HG03520 (cell line): Measurements from ENCODE around the gene BTG4.

Experiments
- ATAC-seq: cut with Tn5 transposase; IDR thresholded peaks from one replicate; pipeline ENCODE4 v1.9.1; 2021; ENCODE audit warnings: mild to moderate bottlenecking, moderate library complexity; ENCODE audit not compliant: unreplicated experiment

Gene BTG4

DNA sequence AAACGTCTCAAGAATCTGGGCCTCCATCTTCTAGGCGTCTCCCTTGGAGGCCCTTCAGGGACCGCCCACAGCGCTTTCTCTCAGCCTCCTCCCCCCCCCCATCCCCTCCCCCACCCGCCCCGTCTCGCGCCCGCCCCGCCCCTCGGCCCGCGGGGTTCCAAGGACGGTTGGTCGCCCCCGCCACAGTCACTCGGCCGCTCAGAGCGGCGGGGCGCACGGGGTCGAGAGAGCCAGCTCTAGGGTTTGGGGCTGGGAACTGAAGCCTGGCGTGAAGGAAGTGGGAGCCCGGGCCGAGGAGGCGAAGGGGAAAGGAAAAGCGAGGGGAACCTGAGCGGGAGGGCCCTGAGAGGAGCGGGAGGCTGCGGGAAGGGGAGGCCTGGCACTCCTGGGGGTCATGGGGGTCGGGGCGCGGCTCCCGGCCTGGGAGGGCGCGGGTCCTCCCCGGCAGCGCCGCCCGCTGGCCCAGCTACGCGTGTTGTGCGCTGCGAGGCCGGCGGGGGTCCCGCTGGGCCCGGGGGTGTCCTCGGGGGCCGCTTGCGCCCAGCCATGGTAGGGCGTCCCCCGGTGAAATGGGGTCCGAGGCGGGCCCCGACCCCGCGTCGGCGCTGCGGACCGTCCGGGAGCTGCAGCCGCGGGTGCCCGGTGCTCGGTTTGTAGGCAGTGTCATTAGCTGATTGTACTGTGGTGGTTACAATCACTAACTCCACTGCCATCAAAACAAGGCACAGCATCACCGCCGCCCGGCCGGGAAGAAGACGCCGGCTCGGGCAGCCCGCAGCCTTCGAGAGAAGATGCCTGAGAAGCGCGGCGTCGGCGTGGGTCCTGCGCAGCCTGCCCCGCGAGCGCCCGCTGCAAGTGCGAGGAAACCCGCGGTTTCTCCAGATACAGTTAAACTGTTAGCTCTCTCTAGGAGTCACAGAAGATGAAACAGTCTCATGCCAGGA, at the start of gene BTG4:
Gene BTG4, minus strand, starts transcription at position 91 of the 944 bp plus-strand sequence. CDS start 13,610 bp downstream, outside the sequence.
- no peak for ATAC-seq

DNA sequence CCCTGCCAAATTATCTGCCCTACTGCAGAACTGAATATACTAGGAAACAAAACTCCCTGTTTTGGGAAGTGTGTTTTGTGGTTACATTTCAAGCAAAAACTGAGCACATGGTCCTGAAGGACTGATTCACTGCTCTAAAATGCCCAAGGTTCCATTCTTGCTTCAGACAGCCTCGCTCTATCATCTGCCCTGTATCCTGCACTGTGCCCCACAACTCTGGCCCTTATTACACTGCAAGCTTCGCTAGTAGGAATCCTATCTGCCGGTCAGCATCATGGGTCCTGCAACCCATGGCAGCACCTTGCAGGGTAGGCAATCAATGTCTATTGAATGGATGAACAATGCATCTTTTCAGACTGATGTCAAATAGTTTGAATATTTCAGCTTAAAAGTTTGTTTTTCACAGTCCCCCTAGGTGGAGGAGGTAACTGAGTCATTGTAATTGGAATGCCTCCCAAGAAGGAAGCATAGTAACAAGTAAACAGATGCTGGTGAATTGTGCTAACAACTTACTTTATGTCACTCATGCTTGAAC, 49.7 kb upstream of the BTG4 start:
- no peak for ATAC-seq

DNA sequence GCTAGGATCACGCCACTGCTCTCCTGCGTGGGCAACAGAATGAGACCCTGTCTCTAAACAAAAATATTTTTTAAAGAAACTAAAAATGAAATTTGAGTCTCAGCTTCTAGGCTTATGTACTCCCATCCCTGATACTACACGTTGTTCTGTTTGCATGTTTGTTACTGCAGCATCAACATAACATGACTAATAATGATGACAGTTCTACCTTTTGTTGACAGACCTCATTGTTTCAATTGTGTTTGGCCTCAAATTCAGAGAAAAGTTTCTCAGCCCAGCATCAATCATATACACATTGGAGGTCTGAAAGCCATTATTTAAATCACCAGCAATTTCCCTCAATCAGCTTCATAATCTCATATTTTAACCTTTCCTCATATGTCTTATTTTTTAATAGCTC, 49.1 kb upstream of the BTG4 start:
- ATAC-seq = no peak

DNA sequence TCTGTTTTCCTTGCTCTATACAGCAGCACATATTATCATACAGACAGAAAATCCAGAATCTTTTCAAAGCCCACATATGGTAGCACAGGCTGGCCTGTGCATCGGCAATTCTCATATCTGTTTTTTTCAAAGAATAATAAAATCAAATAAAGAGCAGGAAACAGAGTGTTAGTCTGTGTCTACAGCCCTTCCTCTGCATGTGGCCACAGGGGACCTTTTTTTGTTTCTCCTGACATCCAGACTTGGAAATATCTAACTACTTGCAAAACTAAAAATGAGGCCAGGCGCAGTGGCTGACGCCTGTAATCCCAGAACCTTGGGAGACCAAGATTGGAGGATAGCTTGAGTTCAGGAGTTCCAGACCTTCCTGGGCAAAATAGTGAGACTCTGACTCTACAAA, 48.6 kb upstream of the BTG4 start:
- ATAC-seq = no peak

DNA sequence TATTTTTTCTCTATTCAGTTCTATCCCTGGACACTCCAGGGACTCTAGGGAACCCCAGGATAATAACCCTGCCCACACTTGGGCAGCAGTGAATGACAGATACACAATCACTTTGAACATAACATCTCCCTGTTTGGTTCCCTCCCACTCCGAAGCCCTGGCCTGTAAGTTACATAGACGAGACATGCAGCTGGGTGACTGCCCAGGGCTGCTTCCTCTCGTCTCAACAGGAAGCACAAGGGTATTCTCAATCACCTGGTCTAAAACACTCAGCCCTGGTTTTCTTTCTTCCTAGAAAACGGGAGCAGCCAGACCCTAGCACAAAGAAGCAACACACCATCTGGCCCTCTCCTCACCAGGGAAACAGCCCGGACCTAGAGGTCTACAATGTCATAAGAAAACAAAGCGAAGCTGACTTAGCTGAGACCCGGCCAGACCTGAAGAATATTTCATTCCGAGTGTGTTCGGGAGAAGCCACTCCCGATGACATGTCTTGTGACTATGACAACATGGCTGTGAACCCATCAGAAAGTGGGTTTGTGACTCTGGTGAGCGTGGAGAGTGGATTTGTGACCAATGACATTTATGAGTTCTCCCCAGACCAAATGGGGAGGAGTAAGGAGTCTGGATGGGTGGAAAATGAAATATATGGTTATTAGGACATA, 47.7 kb upstream of the BTG4 start:
- no peak for ATAC-seq

DNA sequence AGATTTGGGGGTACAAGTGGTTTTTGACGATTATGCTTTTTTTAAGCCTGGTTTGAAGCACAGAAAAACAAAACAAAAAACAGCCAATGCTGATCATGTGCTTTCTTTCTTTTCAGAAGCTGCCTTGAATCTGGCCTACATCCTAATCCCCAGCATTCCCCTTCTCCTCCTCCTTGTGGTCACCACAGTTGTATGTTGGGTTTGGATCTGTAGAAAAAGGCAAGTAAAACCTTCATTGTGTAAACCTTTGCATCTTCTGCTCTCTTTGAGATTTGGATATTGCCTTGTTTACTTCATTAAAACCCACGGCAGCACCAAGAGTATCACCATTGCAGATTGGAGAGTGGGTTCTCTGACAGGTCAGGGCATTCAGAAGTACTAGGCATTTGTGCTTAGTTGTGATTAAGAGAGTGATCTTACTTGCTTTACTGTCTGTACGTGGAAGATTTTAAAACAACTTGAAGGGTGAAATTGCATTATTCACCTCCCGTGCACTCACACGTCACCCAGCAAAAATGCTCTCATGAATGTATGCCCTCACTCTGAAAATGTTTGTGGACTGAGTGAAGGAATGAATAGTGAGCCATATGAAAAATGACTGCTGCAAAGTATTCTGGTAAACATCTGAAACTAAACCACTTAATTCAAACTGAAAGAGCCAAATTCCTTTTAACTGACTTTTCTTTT, 45.4 kb upstream of the BTG4 start:
- ATAC-seq = no peak

DNA sequence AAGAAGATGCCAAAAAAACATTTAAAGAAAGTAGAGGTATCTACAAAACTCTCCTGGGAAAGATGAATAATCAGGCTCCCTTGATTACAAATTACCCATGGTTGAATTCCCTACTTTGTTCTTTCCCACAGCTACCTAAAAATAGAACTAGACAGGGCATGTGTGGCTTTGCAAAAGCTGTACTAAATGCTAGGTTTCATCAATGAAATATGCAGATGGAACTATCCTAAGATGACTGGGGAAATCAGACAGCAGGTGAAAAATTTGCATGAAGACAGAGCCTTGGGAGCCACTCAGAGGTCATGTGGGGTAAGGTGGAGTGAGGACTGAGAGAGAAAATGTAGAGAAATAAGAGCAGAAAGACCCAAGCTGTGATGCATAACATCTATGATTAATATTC, 43.1 kb upstream of the BTG4 start:
- ATAC-seq = no peak

DNA sequence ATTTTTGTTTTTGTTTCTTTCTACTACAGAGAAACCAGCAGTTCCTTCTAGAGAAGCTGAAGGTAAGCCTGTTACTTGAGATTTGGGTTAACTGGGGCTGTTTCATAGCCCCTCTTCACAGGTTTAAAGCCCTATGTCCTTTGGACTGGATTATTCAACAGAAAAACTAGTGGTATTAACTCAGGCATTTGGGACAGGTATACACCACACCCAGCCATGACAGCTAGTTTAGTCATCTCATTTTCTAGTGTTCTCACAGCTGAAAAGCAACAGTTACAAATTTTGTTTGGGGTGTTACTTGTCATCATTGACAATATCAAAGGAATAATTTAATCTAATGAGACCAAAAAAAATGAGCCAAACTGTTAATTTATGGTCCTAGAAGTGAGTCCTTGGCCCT, 42.3 kb upstream of the BTG4 start:
- ATAC-seq = no peak

DNA sequence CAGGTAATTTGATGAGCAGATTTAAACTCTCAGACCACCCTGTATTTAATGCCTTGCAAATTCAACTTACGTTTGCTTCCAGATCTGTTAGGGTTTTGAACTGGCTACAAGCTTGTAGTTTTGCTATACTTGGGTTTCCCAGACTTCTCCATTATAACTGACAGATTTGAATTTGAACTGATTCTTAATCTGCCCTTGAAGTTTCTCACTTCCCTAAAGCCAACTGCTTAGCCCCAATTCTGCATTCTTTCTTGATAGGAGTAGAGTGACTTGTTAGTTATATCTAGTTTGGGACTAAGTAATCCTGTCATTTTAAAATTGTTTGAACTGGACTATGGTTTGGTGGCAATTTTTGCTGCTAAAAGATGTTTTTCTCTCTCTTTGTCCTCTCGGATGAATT, 38.1 kb upstream of the BTG4 start:
- no peak for ATAC-seq

DNA sequence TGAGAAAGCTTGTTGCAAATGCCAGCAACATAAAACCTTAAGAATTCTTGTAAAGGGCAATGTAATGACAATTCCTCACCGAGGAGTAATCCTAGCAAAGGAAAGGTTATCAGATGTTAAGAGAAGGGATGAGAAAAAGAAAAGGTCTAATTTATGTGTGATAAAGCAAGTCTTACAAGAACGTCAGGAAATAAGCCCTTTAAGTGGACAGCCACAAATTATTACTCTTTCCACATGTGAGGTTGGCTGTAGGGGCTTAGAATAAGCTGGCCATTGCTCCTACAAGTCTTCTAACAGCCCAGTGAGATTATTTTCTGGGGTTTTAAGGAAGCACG, 37.6 kb upstream of the BTG4 start:
- ATAC-seq = no peak

DNA sequence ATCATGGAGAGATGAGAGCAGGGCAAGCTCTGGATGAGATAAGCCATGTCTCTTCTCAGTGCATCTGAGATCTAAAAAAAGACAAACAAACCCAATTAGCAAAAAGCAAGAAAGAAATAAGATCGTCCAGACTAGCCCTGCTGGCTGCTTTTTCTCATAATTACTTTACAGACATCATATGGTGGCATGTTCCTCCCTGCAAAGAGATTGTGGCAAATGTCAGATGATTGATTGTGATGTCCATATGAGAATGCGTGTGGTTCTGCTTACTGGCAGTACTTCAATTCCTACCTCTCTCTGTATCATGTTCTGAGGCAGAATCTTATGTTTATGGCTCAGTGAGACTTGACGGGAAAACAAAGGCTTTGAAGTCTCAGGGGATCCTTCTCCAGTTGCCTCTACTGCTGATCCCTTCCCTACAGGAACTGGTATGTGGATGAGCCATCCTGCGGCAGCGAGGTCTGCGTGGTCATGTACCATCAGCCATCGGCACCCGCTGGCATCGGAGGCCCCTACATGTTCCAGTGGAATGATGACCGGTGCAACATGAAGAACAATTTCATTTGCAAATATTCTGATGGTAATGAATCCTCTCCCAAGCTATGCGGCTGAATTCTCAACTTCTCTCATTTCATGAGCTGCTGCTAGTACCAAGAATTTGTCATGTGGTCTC, 37.1 kb upstream of the BTG4 start:
- ATAC-seq = no peak

DNA sequence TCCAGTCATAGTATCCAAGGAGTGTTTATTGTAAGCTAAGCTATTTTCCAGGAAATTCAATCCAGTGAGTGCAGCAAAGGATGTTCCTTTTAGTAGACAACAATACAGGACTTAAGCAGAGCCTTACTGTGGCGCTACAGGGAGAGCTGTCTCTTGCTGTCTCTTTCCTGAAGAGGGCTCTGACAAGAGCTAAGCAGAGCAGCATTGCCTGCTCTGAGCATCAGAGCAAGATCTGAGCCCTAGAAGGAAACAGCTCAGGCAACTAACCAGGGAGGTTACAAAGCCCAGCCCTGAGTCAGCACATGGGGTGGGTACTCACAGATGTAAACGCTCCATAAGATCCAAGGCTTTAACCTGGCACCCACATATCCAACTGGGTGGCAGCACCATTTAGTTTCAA, 36.3 kb upstream of the BTG4 start:
- no peak for ATAC-seq

DNA sequence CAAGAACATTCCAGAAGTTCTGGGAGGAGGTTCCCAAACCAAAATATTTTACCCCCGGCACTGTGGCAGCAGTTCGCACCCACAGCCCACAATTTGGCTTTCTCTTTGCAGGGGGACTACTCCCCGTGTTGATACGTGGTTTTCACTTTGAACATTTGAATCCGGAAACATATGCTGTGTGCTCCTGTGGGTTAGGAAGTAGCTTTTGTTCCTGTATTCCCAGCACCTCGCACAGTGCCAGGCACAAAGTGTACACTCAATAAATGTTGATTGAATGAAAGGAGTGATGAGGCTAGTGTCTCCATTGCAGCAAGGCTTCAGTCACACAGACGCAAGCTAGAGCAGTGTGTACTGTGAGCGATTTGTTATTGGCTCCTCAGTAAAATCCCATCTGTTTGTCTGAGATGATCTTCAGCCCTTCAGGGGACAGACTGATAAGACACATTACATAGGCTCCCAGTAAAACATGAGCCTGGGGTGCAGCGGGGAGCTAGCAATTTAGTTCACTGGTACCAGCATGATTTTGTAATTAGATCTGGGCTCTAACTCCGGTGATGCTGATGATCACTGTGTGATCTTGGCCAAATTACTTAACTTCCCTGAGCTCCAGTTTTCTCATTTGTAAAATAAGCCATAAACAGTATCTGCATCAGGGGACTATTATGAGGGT, 30.6 kb upstream of the BTG4 start:
- no peak for ATAC-seq

DNA sequence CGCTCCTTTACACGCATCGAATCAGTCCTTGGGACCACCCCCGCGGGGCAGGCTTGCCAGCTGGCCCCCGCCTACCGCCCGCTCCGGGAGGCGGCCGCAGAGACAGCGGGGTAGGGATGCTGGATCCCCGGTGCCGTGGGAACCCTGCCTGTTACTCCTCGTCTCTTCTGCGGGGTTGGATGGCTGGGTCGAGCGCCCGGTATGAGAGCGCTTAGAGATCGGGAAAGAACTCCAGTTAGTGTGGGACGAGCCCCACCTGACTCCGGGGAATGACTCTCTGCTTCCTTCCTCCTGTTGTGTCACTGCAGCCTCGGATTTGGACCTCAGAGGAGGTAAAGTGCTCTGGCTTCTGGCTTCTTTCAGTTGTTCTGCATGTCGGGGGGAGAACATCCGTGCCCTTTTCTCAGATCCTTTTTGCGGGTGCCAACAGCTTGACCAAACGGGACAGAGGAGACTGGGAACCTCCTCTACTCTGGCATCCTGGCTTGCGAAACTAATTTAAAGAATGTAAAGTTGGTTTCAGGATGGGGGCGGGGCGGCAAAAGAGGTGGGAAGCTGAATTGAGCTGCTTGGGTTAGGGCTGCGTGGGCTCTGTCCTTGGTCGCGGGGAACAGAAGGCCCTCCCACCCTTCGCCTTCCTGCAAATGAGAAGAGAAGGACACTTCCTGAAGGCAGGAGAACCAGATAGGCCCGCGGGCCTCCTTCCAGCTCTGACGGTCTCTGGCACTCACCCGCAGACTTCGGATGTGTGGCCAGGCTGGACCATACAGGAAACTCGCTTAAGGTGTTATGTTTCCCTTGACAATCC, 29.3 kb upstream of the BTG4 start:
- ATAC-seq = no peak

DNA sequence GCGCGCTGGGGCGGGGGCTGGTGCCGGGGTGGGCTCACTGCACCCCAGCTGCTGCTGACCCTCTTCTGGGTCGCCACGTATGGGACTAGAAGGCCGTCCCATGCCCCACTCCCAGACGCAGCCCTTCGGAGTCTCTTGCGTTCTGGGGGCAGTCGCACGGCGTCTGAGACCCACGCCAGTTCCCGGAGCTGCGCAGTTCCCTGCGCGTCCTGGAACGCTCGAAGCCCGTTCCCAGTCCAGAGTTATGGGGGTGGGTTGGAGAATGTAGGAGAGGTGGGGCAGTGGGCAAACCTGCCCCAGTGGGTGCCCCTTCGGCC, 28.7 kb upstream of the BTG4 start:
- no peak for ATAC-seq

DNA sequence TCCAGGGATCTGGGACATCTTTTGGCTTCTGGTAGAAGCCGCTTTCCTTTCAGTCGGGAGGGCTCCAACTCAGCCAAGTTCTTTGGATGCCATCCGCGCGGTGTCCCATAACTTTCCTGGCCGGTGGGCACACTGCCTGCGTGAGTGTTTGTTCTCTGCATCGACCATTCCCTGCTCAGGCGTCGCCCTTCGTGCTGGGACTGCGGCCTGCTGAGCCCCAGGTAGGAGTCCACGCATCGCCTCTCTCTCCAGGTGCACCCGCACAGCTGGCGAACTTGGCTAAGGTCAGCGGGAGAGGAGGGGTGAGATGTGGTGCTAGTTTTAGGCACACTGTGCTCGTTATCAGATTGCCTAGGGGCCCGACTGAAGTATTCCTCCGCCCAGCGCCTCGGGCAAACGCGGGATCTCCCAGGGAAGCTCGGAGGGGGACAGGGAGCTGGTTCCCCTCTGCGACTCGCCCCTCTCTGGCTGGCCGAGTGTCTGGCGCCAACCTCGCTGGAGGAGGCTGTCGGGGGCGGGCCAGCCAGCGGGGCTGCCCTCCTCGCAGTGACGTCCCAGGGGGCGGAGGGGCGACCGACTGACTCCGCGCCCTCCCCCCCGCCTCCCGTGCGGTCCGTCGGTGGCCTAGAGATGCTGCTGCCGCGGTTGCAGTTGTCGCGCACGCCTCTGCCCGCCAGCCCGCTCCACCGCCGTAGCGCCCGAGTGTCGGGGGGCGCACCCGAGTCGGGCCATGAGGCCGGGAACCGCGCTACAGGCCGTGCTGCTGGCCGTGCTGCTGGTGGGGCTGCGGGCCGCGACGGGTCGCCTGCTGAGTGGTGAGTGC, 28.1 kb upstream of the BTG4 start, which contains the start of gene LAYN:
Gene LAYN, plus strand, starts transcription at position 607 of the 823 bp plus-strand sequence. Its CDS starts 124 bp downstream, at position 731.
- no peak for ATAC-seq

DNA sequence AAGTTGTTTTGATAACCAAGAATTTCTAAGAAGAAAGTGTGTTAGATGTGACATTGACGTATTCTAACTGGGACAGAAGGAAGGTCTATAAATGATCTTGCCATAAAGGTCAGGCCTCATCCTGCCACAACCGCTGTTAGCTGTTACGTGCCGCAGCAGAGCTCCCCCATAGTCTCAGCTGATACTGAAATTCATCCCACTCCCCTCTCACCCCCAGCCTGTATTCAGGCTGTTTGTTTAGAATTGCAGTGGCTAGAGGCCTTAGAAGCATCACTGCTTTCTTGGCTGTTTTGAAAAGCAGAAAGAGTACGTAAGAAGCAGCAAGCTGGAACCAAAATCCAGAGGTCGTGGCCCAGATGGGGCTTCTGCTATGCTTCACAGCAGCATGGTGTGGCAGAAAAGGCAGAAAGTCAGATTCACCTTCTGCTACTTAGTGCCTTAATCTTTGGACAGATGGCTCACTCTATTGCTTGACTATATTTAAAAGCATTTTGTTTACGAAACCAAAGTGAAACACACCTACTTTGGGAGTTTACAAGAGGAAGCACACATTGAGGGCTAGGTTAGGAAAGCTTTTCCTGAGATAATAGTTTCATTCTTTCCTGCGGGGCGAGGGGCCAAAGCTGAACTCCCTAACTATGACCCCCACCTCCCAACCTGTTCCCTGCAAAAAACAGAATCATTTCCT, 27.4 kb upstream of the BTG4 start:
- ATAC-seq = no peak

DNA sequence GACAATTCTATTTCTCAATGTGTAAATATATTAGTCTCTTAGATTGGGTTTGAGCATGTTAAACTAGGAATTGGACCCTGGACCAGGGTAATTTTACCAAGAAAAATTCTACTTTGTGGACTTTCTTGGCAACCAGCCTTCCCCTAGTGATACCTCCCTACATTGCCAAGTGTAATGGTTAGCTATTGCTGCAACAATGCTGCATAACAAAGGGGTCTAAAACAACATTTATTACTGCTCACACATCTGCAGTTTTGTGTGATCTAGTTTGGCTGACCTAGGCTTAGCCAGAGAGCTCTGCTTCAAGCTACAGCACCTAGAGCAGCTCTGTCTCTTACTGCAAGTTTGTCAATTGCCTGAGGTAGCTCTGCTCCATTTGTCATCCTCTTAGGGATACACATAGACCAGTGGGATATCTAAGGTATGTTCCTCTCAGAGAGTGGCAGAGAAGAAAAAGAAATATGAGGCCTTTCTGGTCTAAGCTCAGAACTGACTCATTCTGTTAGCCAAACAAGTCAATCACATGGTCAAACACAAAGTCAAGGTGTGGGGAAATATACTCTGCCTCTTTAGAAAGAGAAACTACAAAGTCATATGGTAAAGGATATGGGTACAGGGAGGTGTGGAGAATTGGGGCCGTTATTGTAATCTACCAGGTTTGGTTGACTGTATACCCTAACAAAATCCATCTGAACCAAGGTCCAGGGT, 26.4 kb upstream of the BTG4 start:
- no peak for ATAC-seq
